ENCODE results near the gene ADGRD1.

GRCh38 chr12:131112700-131113290 is 159.1 kb downstream of the ADGRD1 start:
- no peak for TF ChIP-seq CTCF (IDR thresholded peaks at IDR 0.05; ENCODE audit: low read length)
- TF ChIP-seq EZH2 (IDR thresholded peaks at IDR 0.05; ENCODE audit: borderline replicate concordance, low read length) = no peak

Measured in OCI-LY1 (cell line).